HG02571 (cell line): ENCODE results near the gene IGF1R.

Experiments used
- ATAC-seq: cut with Tn5 transposase; IDR thresholded peaks from one replicate; pipeline ENCODE4 v1.9.1; 2021; ENCODE audit warnings: mild to moderate bottlenecking, moderate library complexity; ENCODE audit not compliant: unreplicated experiment

Gene IGF1R

GRCh38 chr15:98878172-98878571, 229.8 kb downstream of the IGF1R start:
- ATAC-seq = no peak

GRCh38 chr15:98878862-98879261, 230.5 kb downstream of the IGF1R start:
- ATAC-seq = no peak

- ATAC-seq = no peak
Measured at GRCh38 chr15:98881526-98882520, 233.5 kb downstream of the IGF1R start.

- ATAC-seq = no peak
Measured at GRCh38 chr15:98883478-98883877, 235.1 kb downstream of the IGF1R start.

- ATAC-seq = no peak
Measured at GRCh38 chr15:98884894-98885293, 236.6 kb downstream of the IGF1R start.

- ATAC-seq = no peak
Measured at GRCh38 chr15:98887976-98888375, 239.6 kb downstream of the IGF1R start.

GRCh38 chr15:98888820-98889479, 240.6 kb downstream of the IGF1R start:
- no peak for ATAC-seq

GRCh38 chr15:98889930-98890695, 241.8 kb downstream of the IGF1R start:
- no peak for ATAC-seq

- no peak for ATAC-seq
Measured at GRCh38 chr15:98891301-98891700, 243.0 kb downstream of the IGF1R start.

GRCh38 chr15:98893401-98893800, 245.1 kb downstream of the IGF1R start:
- ATAC-seq = no peak

GRCh38 chr15:98894312-98894711, 246.0 kb downstream of the IGF1R start:
- no peak for ATAC-seq

- ATAC-seq = no peak
Measured at GRCh38 chr15:98896002-98896721, 247.8 kb downstream of the IGF1R start.

GRCh38 chr15:98896802-98897732, 248.7 kb downstream of the IGF1R start:
- no peak for ATAC-seq

- ATAC-seq = no peak
Measured at GRCh38 chr15:98898122-98898521, 249.8 kb downstream of the IGF1R start.

- ATAC-seq = no peak
Measured at GRCh38 chr15:98899272-98900021, 251.1 kb downstream of the IGF1R start.

GRCh38 chr15:98900356-98900755, 252.0 kb downstream of the IGF1R start:
- ATAC-seq = no peak

GRCh38 chr15:98901434-98902072, 253.2 kb downstream of the IGF1R start:
- no peak for ATAC-seq

GRCh38 chr15:98902931-98903330, 254.6 kb downstream of the IGF1R start:
- ATAC-seq = no peak
